HG02852 (cell line): Measurements from ENCODE around the gene PAQR3.

Experiments
- ATAC-seq: cut with Tn5 transposase; IDR thresholded peaks from one replicate; pipeline ENCODE4 v1.9.1; 2021; ENCODE audit warnings: mild to moderate bottlenecking, moderate library complexity; ENCODE audit not compliant: unreplicated experiment

The PAQR3 gene

DNA sequence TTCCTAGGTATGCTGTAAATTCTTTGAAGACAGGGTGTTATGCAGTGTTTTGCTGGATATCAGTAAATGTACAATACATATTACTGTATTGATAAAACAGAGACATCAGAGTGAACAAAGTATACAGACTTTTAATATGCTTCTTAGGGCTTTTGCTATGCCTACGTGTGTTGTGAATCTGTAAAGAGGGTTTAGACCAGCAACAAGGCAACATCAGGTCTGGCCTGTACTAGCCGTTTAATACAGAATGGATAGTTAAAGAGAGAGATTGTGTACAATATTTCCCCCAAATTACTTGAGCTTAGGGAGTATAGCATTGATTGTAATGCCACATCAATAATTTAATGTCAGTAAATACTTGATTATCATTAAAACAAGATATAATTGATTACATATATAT lies 75.2 kb downstream of the PAQR3 start:
- ATAC-seq, result no peak

DNA sequence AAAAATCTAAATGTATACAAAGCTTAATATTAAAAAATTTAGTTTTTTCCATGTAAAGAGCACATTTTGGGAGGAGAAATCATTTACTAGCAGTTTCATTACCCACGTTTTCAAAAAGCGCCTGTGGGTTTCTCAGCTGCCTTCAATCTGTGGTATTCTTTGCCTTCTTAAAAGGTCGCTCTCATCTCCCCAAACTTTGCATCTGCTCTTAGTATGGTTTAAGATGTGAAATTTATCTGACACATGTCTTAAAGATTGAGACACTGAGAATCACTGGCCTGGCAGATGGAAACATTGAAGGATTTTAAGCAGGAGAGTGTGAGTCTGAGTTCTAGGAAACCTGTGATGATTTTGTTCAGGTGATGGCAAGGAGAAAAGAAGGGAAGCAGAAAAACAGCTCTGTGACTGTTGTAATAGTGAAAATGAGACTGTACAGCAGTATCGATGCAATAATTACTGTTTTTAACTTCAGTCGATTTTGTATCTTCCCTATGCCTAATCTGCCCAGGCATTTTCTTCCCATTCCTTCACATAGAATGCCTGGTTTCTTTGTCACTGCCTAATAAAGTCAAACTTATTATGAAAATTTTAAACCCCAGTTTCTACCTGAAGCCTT lies 75.9 kb downstream of the PAQR3 start:
- ATAC-seq, result peak; percentile 65

DNA sequence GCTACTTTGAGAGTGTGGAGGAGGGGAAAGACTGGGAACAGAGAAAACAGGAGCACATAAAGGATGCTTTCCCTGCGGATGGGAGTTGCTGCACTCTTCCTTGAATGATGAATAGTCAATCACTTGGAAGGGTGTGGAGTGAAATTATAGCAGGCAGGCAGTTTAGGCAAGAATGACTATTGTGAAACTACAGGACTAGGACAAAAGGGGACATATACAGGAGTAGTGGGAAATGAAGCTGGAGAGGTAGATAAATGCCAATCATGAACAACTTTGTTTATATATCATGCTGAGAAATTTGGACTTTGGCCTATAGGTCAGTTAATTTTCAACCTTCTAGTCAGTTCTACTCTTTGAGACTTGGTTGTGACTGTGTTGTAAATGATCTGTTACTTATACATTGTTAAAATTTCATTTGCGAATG lies 76.9 kb downstream of the PAQR3 start:
- no peak for ATAC-seq
